ENCODE data around the gene DONSON.

- TF ChIP-seq POLR2AphosphoS5 (IDR thresholded peaks at IDR 0.05; ENCODE audit: insufficient read depth in 1 of 2, low read depth in 1 of 2) (no peak), CTCF (IDR thresholded peaks at IDR 0.05) (no peak)
These were observed 43.9 kb downstream of the DONSON start for GRCh38 chr21:33544451-33545195.

Data from vagina (tissue), 2 donors.